Adipocyte (in vitro differentiated cells): ENCODE results near the gene TTC33.
A peak's percentile ranks its signal among the peaks of the same experiment; 100 is the strongest.

Experiments
- DNase-seq: peaks from one replicate; pipeline ENCODE4 v3.0.0-alpha.2; 2015; ENCODE audit warnings: low read depth
- H3K27me3 ChIP-seq: replicated peaks from 2 replicates; pipeline ENCODE4 v1.7.0; 2013; ENCODE audit warnings: mild to moderate bottlenecking, low read length, moderate library complexity; ENCODE audit not compliant: control insufficient read depth, insufficient read depth
- H3K36me3 ChIP-seq: 2 replicates; pipeline ENCODE4 v1.7.0; 2013; ENCODE audit warnings: low read length, mild to moderate bottlenecking, moderate library complexity; ENCODE audit not compliant: control insufficient read depth, insufficient read depth, severe bottlenecking
- H3K4me1 ChIP-seq: 2 replicates; pipeline ENCODE4 v1.7.0; 2013; ENCODE audit warnings: mild to moderate bottlenecking, low read length, moderate library complexity; ENCODE audit not compliant: control insufficient read depth, insufficient read depth
- H3K4me3 ChIP-seq: 2 replicates; pipeline ENCODE4 v1.7.0; 2013; ENCODE audit warnings: mild to moderate bottlenecking, low read length, moderate library complexity
- H3K9ac ChIP-seq: 2 replicates; pipeline ENCODE4 v1.7.0; 2013; ENCODE audit warnings: mild to moderate bottlenecking, low read length, moderate library complexity
- H3K9me3 ChIP-seq: 2 replicates; pipeline ENCODE4 v1.7.0; 2013; ENCODE audit warnings: mild to moderate bottlenecking, low read length, moderate library complexity; ENCODE audit not compliant: control insufficient read depth

Gene TTC33

DNA sequence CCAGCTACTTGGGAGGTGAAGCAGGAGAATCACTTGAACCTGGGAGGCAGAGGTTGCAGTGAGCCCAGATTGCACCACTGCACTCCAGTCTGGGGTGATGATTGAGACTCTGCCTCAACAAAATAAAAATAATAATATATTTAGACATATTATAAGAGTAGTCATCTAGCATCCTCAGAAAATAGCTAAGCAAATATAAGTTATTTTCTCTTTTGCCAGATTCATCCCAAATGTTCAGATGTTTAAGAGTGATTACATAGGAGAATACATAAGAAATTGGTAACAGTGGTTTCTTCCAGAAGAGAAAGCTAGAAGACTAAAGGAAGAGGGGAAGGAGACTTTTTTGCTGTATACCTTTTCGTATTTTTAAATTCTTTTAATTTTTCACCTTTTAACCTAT is 22.4 kb upstream of the TTC33 start:
- Histone ChIP-seq H3K9ac (no peak overlapping the region), H3K9me3 (no peaks in the 10 kb centered on the region)

DNA sequence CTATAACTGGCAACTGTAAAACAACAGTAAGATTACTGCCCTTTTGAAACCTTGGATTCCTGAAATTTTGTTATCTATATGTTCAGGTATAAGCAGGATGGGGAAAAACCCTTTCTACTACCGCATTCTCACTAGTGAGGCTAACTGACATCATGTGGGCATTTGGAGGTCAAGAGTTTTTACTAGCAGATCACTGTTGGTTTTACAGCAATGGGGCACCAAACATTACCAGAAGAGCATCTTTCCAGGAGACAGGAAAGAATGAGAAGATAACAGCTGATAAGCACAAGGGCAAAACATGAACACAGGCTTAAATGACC is 20.9 kb upstream of the TTC33 start:
- DNase-seq, result no peak
- no peak overlapping the region for H3K9ac ChIP-seq
- H3K27me3 ChIP-seq, result no peaks in the 10 kb centered on the region
- H3K4me3 ChIP-seq, result no peak overlapping the region
- H3K9me3 ChIP-seq, result no peaks in the 10 kb centered on the region
- H3K4me1 ChIP-seq, result peaks cover 30% of the 10 kb centered on the region
- H3K36me3 ChIP-seq, result peaks cover 48% of the 10 kb centered on the region

More for the DNA sequence above, 22.4 kb upstream of the TTC33 start:
- no peak overlapping the region for H3K4me3 ChIP-seq
- H3K27me3 ChIP-seq, result no peaks in the 10 kb centered on the region
- DNase-seq, result no peak
- peaks cover 33% of the 10 kb centered on the region for H3K36me3 ChIP-seq
- H3K4me1 ChIP-seq, result peaks cover 43% of the 10 kb centered on the region

- peaks cover 54% of the 10 kb centered on the region for H3K36me3 ChIP-seq
- peaks cover 24% of the 10 kb centered on the region for H3K4me1 ChIP-seq
- H3K4me3 ChIP-seq, result no peak overlapping the region
- H3K27me3 ChIP-seq, result no peaks in the 10 kb centered on the region
- no peak overlapping the region for H3K9ac ChIP-seq
- no peak for DNase-seq
- H3K9me3 ChIP-seq, result no peaks in the 10 kb centered on the region
Measured at GRCh38 chr5:40775846-40776657, 20.3 kb upstream of the TTC33 start.

DNA sequence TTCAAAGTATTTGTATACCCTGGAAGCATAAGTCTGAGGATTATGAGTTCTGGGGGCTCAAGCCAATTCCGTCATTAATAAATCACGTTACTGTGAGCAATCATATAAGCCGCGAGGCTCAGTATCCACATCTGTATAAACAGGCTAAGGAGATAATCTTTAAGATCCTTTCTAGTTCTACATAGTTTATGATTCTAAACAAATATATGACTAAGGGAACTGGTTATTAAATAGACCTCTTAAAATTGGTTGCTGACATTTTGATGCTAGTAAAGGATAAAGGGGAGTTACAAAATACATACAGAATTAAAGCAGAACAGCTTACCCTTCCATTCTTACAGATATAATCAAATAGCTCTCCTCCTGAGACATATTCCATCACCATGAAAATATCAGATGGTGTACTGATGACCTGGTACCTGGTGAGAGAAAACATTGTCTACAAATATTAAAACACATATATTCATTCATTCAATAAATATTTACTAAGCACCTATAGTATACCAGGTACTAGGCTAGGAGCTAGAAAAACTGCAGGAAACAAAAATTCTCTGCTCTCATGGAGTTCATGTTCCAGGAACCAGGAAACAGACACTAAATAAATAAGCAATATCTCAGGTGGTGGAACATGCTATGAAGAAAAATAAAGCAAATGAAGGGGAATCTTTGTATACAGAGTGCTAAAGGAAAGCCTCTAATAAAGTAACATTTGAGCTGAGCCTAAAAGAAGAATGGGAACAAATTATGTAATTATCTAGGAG is 19.5 kb upstream of the TTC33 start:
- H3K4me3 ChIP-seq, result no peak overlapping the region
- no peak for DNase-seq
- peaks cover 58% of the 10 kb centered on the region for H3K36me3 ChIP-seq
- no peaks in the 10 kb centered on the region for H3K9me3 ChIP-seq
- peaks cover 16% of the 10 kb centered on the region for H3K4me1 ChIP-seq
- no peaks in the 10 kb centered on the region for H3K27me3 ChIP-seq
- no peak overlapping the region for H3K9ac ChIP-seq

DNA sequence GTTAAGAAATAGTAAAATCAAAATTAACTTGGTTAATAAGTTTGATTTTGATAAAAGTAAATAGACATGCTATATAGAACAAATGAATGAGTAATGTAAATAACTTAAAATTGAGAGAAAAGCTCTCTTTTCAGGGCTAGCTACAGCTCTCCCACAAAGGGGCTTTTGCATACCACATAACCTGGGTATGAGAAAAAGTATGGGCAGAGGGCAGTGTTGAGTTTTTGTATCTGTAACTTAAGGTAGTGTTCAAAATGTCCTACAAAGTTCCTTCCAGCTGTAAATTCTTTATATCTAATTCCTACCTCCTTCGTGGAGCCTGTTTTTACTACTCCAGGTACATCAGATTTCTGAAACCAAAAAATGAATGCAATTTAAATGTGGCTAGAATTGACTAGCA is 18.9 kb upstream of the TTC33 start:
- DNase-seq, result no peak
- no peak overlapping the region for H3K4me3 ChIP-seq
- H3K4me1 ChIP-seq, result peaks cover 10% of the 10 kb centered on the region
- H3K36me3 ChIP-seq, result peaks cover 65% of the 10 kb centered on the region
- no peak overlapping the region for H3K9ac ChIP-seq
- H3K27me3 ChIP-seq, result no peaks in the 10 kb centered on the region
- H3K9me3 ChIP-seq, result no peaks in the 10 kb centered on the region

DNA sequence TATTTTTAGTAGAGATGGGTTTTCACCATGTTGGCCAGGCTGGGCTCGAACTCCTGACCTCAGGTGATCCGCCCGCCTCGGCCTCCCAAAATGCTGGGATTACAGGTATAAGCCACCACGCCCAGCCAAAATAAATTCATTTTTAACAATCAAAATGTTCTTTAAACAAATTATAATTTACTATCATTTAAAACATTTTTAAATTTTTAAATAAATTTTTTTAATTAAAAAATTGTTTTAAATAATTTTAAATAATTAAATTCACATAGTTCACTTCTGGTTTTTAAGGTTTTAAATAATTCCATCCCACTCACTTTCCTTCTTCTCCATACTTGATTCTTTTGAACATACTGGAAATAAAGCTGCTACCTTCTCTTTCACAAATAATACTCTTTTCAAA is 15.0 kb upstream of the TTC33 start:
- peaks cover 94% of the 10 kb centered on the region for H3K36me3 ChIP-seq

GRCh38 chr5:40762705-40763104 is 6.9 kb upstream of the TTC33 start:
- Histone ChIP-seq H3K36me3 (peaks cover 73% of the 10 kb centered on the region), H3K4me1 (peaks cover 12% of the 10 kb centered on the region), H3K9me3 (no peaks in the 10 kb centered on the region), H3K27me3 (no peaks in the 10 kb centered on the region), H3K9ac (no peak overlapping the region), H3K4me3 (no peak overlapping the region)
- DNase-seq, result no peak

More for the DNA sequence above, 15.0 kb upstream of the TTC33 start:
- Histone ChIP-seq H3K4me3 (no peak overlapping the region), H3K9me3 (no peaks in the 10 kb centered on the region), H3K27me3 (no peaks in the 10 kb centered on the region), H3K4me1 (peaks cover 2% of the 10 kb centered on the region), H3K9ac (no peak overlapping the region)
- no peak for DNase-seq

DNA sequence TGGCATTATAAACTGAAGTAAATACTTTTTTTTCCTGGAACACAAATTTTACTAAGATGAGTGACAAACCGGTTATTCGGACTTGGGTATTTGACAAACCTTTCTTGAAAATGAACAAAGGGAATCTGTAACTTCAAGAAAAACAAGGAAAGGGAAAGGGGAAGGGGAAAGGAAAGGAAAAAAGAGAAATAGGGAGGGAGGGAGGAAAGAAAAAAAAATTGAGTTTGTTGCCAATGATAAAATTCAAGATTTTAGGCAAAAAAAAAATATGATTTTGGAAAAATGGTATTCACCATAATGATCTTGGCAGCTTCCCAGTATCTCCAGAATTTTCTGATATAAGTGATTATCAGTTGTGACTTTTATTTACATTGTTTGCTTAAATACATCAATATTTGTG is 1.6 kb upstream of the TTC33 start:
- Histone ChIP-seq H3K4me1 (peaks cover 11% of the 10 kb centered on the region), H3K27me3 (no peaks in the 10 kb centered on the region), H3K4me3 (no peak overlapping the region), H3K9me3 (no peaks in the 10 kb centered on the region), H3K9ac (no peak overlapping the region), H3K36me3 (peaks cover 31% of the 10 kb centered on the region)
- DNase-seq, result no peak

- peak; percentile 92 for DNase-seq
- Histone ChIP-seq H3K9me3 (no peaks in the 10 kb centered on the region), H3K36me3 (peaks cover 17% of the 10 kb centered on the region), H3K27me3 (no peaks in the 10 kb centered on the region), H3K4me3 (peak overlapping the region; percentile 97), H3K4me1 (peaks cover 7% of the 10 kb centered on the region), H3K9ac (peak overlapping the region; percentile 98)
Measured at GRCh38 chr5:40755093-40755406, 711 bp downstream of the TTC33 start.

- Histone ChIP-seq H3K36me3 (peaks cover 17% of the 10 kb centered on the region), H3K4me1 (peaks cover 7% of the 10 kb centered on the region), H3K27me3 (no peaks in the 10 kb centered on the region), H3K4me3 (peak overlapping the region; percentile 97), H3K9ac (peak overlapping the region; percentile 98), H3K9me3 (no peaks in the 10 kb centered on the region)
- DNase-seq, result peak; percentile 70
Measured at GRCh38 chr5:40754381-40755092, 1.2 kb downstream of the TTC33 start.

- H3K9me3 ChIP-seq, result no peaks in the 10 kb centered on the region
- no peak for DNase-seq
- no peak overlapping the region for H3K9ac ChIP-seq
- no peak overlapping the region for H3K4me3 ChIP-seq
- H3K4me1 ChIP-seq, result no peaks in the 10 kb centered on the region
- no peaks in the 10 kb centered on the region for H3K27me3 ChIP-seq
- no peaks in the 10 kb centered on the region for H3K36me3 ChIP-seq
Measured at GRCh38 chr5:40746703-40747102, 9.1 kb downstream of the TTC33 start.
